Measurements from ENCODE around the gene IMP4. TPM values are rescaled to one million over a fixed set of nuclear protein-coding genes. Genes with fewer than 3 reads are reported as not detected.

The IMP4 gene
- total RNA-seq, 1 experiment from 2014 or later: 150 TPM

GRCh38 chr2:130377491-130377890, 34.8 kb downstream of the IMP4 start:
- DNase-seq (ENCODE audit: low read depth): no peak

GRCh38 chr2:130378206-130378897, 35.7 kb downstream of the IMP4 start:
- DNase-seq (ENCODE audit: low read depth): no peak

GRCh38 chr2:130378898-130379214, 36.2 kb downstream of the IMP4 start:
- no peak for DNase-seq (ENCODE audit: low read depth)

- no peak for DNase-seq (ENCODE audit: low read depth)
Observed at GRCh38 chr2:130380096-130380934, 37.6 kb downstream of the IMP4 start.

GRCh38 chr2:130381145-130381544, 38.4 kb downstream of the IMP4 start:
- no peak for DNase-seq (ENCODE audit: low read depth)

GRCh38 chr2:130381619-130382018, 38.9 kb downstream of the IMP4 start:
- DNase-seq (ENCODE audit: low read depth): no peak

- no peak for DNase-seq (ENCODE audit: low read depth)
Observed at GRCh38 chr2:130382313-130382917, 39.7 kb downstream of the IMP4 start.

- DNase-seq (ENCODE audit: low read depth): no peak
Observed at GRCh38 chr2:130385709-130386108, 43.0 kb downstream of the IMP4 start.

- no peak for DNase-seq (ENCODE audit: low read depth)
Observed at GRCh38 chr2:130387071-130387400, 44.3 kb downstream of the IMP4 start.

- no peak for DNase-seq (ENCODE audit: low read depth)
Observed at GRCh38 chr2:130387804-130388203, 45.1 kb downstream of the IMP4 start.

- no peak for DNase-seq (ENCODE audit: low read depth)
Observed at GRCh38 chr2:130388221-130388907, 45.7 kb downstream of the IMP4 start.

GRCh38 chr2:130389358-130389757, 46.7 kb downstream of the IMP4 start:
- DNase-seq (ENCODE audit: low read depth): no peak

GRCh38 chr2:130389783-130390182, 47.1 kb downstream of the IMP4 start:
- no peak for DNase-seq (ENCODE audit: low read depth)

GRCh38 chr2:130390460-130391057, 47.9 kb downstream of the IMP4 start:
- no peak for DNase-seq (ENCODE audit: low read depth)

- peak; percentile 61 for DNase-seq (ENCODE audit: low read depth)
Observed at GRCh38 chr2:130391058-130391871, 48.6 kb downstream of the IMP4 start.

- DNase-seq (ENCODE audit: low read depth): peak; percentile 46
Observed at GRCh38 chr2:130391872-130392670, 49.4 kb downstream of the IMP4 start.

GRCh38 chr2:130393318-130393910, 50.7 kb downstream of the IMP4 start:
- DNase-seq (ENCODE audit: low read depth): no peak
